Brain microvascular endothelial cell (primary cell): ENCODE measurements around the gene PRKCB.

ENCODE experiments used
- DNase-seq: peaks from one replicate; pipeline ENCODE4 v3.0.0-alpha.2; 2020
- H3K27ac ChIP-seq: fragments of 250-450 bp; sonication (Bioruptor Pico); 2 replicates; pipeline ENCODE4 v1.5.1; 2020; ENCODE audit warnings: mild to moderate bottlenecking, moderate library complexity
- H3K27me3 ChIP-seq: fragments of 250-450 bp; sonication (Bioruptor Pico); replicated peaks from 2 replicates; pipeline ENCODE4 v1.5.1; 2020; ENCODE audit warnings: mild to moderate bottlenecking
- H3K36me3 ChIP-seq: fragments of 250-450 bp; sonication (Bioruptor Pico); replicated peaks from 2 replicates; pipeline ENCODE4 v1.5.1; 2020; ENCODE audit warnings: mild to moderate bottlenecking
- H3K4me3 ChIP-seq: 2 replicates; pipeline ENCODE4 v1.5.1; 2011; ENCODE audit warnings: low read depth, mild to moderate bottlenecking, control low read depth, low read length, moderate library complexity
- CTCF ChIP-seq: IDR thresholded peaks from 2 replicates; pipeline ENCODE4 v1.5.1; 2011; ENCODE audit warnings: low read depth, mild to moderate bottlenecking, moderate library complexity, low read length, control low read depth, inconsistent platforms; ENCODE audit errors: missing control alignments
- in situ Hi-C: cut with HindIII; loops from 2 replicates; pipeline ENCODE4 v1.10.0; 2017; ENCODE audit warnings: low sequenced_read_pairs, low pct_ligation_motif_present

PRKCB gene

GRCh38 chr16:24037335-24037734 lies 201.6 kb downstream of the PRKCB start:
- in situ Hi-C loops, result no loop called here

GRCh38 chr16:24041834-24042631 lies 206.2 kb downstream of the PRKCB start:
- Histone ChIP-seq H3K4me3 (no peak overlapping the region), H3K27me3 (no peaks in the 10 kb centered on the region), H3K36me3 (no peaks in the 10 kb centered on the region), H3K27ac (no peak overlapping the region)
- TF ChIP-seq CTCF, result peak; percentile 73
- DNase-seq, result peak; percentile 63
- in situ Hi-C loops, result no loop called here

More at GRCh38 chr16:24037335-24037734, 201.6 kb downstream of the PRKCB start:
- no peak overlapping the region for H3K27ac ChIP-seq
- H3K27me3 ChIP-seq, result no peaks in the 10 kb centered on the region
- no peak overlapping the region for H3K4me3 ChIP-seq
- H3K36me3 ChIP-seq, result no peaks in the 10 kb centered on the region
- TF ChIP-seq CTCF, result no peak
- no peak for DNase-seq

GRCh38 chr16:24044467-24044866 lies 208.7 kb downstream of the PRKCB start:
- Histone ChIP-seq H3K36me3 (no peaks in the 10 kb centered on the region), H3K4me3 (no peak overlapping the region), H3K27ac (no peak overlapping the region), H3K27me3 (no peaks in the 10 kb centered on the region)
- TF ChIP-seq CTCF, result no peak
- DNase-seq, result no peak
- in situ Hi-C loops, result no loop called here

GRCh38 chr16:24045641-24046040 lies 209.9 kb downstream of the PRKCB start:
- TF ChIP-seq CTCF, result peak; percentile 8
- Histone ChIP-seq H3K27me3 (no peaks in the 10 kb centered on the region), H3K36me3 (no peaks in the 10 kb centered on the region), H3K4me3 (no peak overlapping the region), H3K27ac (no peak overlapping the region)
- no peak for DNase-seq
- in situ Hi-C loops, result no loop called here

GRCh38 chr16:24046442-24046841 lies 210.7 kb downstream of the PRKCB start:
- H3K4me3 ChIP-seq, result no peak overlapping the region
- no peak for DNase-seq
- no peak overlapping the region for H3K27ac ChIP-seq
- in situ Hi-C loops, result no loop called here
- no peaks in the 10 kb centered on the region for H3K27me3 ChIP-seq
- TF ChIP-seq CTCF, result no peak
- H3K36me3 ChIP-seq, result no peaks in the 10 kb centered on the region

GRCh38 chr16:24049113-24049512 lies 213.3 kb downstream of the PRKCB start:
- DNase-seq, result no peak
- no peaks in the 10 kb centered on the region for H3K27me3 ChIP-seq
- in situ Hi-C loops, result no loop called here
- no peaks in the 10 kb centered on the region for H3K36me3 ChIP-seq
- no peak overlapping the region for H3K4me3 ChIP-seq
- H3K27ac ChIP-seq, result no peak overlapping the region
- TF ChIP-seq CTCF, result no peak
